Measurements from ENCODE around the gene ADRA2A. TPM values are rescaled to one million over a fixed set of nuclear protein-coding genes. Genes with fewer than 3 reads are reported as not detected.

The ADRA2A gene
- polyA plus RNA-seq, result 0.01 TPM in 1 of 3 replicates, not detected in the others
- polyA plus RNA-seq (2011; ENCODE audit: low read depth), result not detected
- polyA plus RNA-seq (2011; cell fraction: cytosol; rRNA removed), result not detected in 2 replicates
- polyA plus RNA-seq (2011; cell fraction: nucleus; rRNA removed), result 0.07 TPM in 1 of 2 replicates, not detected in the other
- polyA plus RNA-seq (2012; ENCODE audit: low replicate concordance), result not detected in 2 replicates
- not detected in 3 replicates for polyA minus RNA-seq
- polyA minus RNA-seq (2011; cell fraction: cytosol; rRNA and poly(A)+ RNA removed), result not detected
- 0.11 TPM in 1 of 2 replicates, not detected in the other for polyA minus RNA-seq (2011; cell fraction: nucleus; rRNA and poly(A)+ RNA removed)

- H3K27ac ChIP-seq (ENCODE audit: control insufficient read depth, insufficient read depth, low read length), result no peak within 1 kb of the TSS
- dilution Hi-C loops (cut with MboI; ENCODE audit: extremely low pct_ligation_motif_present, low sequenced_read_pairs), result no loop called here
- H3K9me1 ChIP-seq (ENCODE audit: control insufficient read depth, extremely low read depth, insufficient read depth, low read length), result no peaks in the 10 kb centered on the region
- H2AFZ ChIP-seq (ENCODE audit: control insufficient read depth, low read length), result peak within 1 kb of the TSS; percentile 54
- H3K36me3 ChIP-seq (ENCODE audit: control insufficient read depth in 2 of 2, extremely low read depth in 1 of 2, insufficient read depth in 2 of 2, low read length in 2 of 2), result no peaks in the 10 kb centered on the region
- H3K4me3 ChIP-seq (ENCODE audit: control insufficient read depth in 2 of 3, extremely low read depth in 1 of 3, insufficient read depth in 2 of 3, low read depth in 1 of 3, low read length in 3 of 3), result peak within 1 kb of the TSS; percentile 32 to 59 (median 57)
- no peak for FAIRE-seq
- H3K9ac ChIP-seq (ENCODE audit: control insufficient read depth, extremely low read depth, insufficient read depth, low read length), result no peak within 1 kb of the TSS
- no peaks in the 10 kb centered on the region for H3K4me1 ChIP-seq (ENCODE audit: control insufficient read depth, extremely low read depth, insufficient read depth, low read length)
- peak; percentile 19 for TF ChIP-seq EZH2 (IDR thresholded peaks at IDR 0.05; ENCODE audit: low read length)
- TF ChIP-seq, protein P1, sequence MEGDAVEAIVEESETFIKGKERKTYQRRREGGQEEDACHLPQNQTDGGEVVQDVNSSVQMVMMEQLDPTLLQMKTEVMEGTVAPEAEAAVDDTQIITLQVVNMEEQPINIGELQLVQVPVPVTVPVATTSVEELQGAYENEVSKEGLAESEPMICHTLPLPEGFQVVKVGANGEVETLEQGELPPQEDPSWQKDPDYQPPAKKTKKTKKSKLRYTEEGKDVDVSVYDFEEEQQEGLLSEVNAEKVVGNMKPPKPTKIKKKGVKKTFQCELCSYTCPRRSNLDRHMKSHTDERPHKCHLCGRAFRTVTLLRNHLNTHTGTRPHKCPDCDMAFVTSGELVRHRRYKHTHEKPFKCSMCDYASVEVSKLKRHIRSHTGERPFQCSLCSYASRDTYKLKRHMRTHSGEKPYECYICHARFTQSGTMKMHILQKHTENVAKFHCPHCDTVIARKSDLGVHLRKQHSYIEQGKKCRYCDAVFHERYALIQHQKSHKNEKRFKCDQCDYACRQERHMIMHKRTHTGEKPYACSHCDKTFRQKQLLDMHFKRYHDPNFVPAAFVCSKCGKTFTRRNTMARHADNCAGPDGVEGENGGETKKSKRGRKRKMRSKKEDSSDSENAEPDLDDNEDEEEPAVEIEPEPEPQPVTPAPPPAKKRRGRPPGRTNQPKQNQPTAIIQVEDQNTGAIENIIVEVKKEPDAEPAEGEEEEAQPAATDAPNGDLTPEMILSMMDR (optimal IDR thresholded peaks at IDR 0.05 in 1 of 3, IDR thresholded peaks at IDR 0.05 in 1 of 3, conservative IDR thresholded peaks at IDR 0.05 in 1 of 3; ENCODE audit: extremely low read depth in 1 of 3, insufficient read depth in 2 of 3, low read length in 3 of 3), result peak in 1 of 3 experiments; percentile 3
- H3K9me3 ChIP-seq (ENCODE audit: control insufficient read depth, low read depth, low read length), result peaks cover 5% of the 10 kb centered on the region
- H3K27me3 ChIP-seq (ENCODE audit: control insufficient read depth, extremely low read depth, insufficient read depth, low read length), result peaks cover 59% of the 10 kb centered on the region
- peak within 1 kb of the TSS; percentile 77 for H3K4me2 ChIP-seq (ENCODE audit: control insufficient read depth, extremely low read depth, insufficient read depth, low read depth, low read length)
- no peak for DNase-seq (ENCODE audit: low read depth, low spot score)
- H3K79me2 ChIP-seq (ENCODE audit: control insufficient read depth, insufficient read depth, low read length), result no peaks in the 10 kb centered on the region
- no peaks in the 10 kb centered on the region for H4K20me1 ChIP-seq (ENCODE audit: control insufficient read depth, extremely low read depth, insufficient read depth, low read length)
These were observed at the start of gene ADRA2A for GRCh38 chr10:111076682-111077478. Gene ADRA2A (plus strand): TSS chr10:111077029. CDS start chr10:111077997, 968 bp downstream.

DNA sequence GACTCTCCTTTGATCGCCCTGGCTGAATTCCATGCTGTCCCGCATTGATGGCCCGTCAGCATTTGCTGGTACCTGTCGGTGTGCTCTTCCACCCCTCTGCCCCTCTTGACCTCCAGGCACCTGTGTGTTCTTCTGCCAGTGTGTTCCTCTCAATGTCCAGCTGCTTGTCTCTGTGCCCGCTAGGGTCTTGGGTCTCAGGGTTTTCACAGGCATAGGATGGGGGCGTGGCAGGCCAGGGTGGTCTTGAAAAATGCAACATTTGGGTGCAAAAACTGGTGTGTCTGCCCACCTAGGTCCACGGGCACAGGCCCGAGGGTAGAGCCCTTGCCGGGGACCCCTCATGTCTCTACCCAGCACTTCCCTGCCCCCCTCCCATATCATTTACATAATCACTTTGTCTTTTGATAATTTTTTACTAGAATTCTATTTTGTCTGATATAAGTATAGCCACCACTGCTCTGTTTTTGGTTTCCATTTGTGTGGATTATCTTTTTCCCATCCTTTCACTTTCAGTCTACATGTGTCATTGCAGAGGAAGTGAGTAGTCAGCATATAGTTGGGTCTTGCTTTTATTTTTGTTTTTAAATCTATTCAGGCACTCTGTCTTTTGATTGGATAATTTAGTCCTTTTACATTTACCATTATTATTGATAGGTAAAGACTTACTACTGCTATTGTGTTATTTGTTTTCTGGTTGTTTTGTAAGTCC lies 46.6 kb upstream of the ADRA2A start:
- dilution Hi-C loops (cut with MboI; ENCODE audit: extremely low pct_ligation_motif_present, low sequenced_read_pairs), result no loop called here
- no peak for DNase-seq (ENCODE audit: low read depth, low spot score)
- FAIRE-seq, result no peak

More for the DNA sequence above, 46.6 kb upstream of the ADRA2A start:
- H4K20me1 ChIP-seq (ENCODE audit: control insufficient read depth, extremely low read depth, insufficient read depth, low read length), result no peaks in the 10 kb centered on the region
- H3K27ac ChIP-seq (ENCODE audit: control insufficient read depth, insufficient read depth, low read length), result no peak overlapping the region
- H3K27me3 ChIP-seq (ENCODE audit: control insufficient read depth, extremely low read depth, insufficient read depth, low read length), result no peaks in the 10 kb centered on the region
- H3K4me2 ChIP-seq (ENCODE audit: control insufficient read depth, extremely low read depth, insufficient read depth, low read depth, low read length), result no peak overlapping the region
- peaks cover 0 to 3% of the 10 kb centered on the region in 2 experiments for H3K36me3 ChIP-seq (ENCODE audit: control insufficient read depth in 2 of 2, extremely low read depth in 1 of 2, insufficient read depth in 2 of 2, low read length in 2 of 2)
- H3K9ac ChIP-seq (ENCODE audit: control insufficient read depth, extremely low read depth, insufficient read depth, low read length), result no peak overlapping the region
- no peaks in the 10 kb centered on the region for H3K9me1 ChIP-seq (ENCODE audit: control insufficient read depth, extremely low read depth, insufficient read depth, low read length)
- no peak for TF ChIP-seq EZH2 (IDR thresholded peaks at IDR 0.05; ENCODE audit: low read length)
- TF ChIP-seq, protein P1 (optimal IDR thresholded peaks at IDR 0.05 in 1 of 3, IDR thresholded peaks at IDR 0.05 in 1 of 3, conservative IDR thresholded peaks at IDR 0.05 in 1 of 3; ENCODE audit: extremely low read depth in 1 of 3, insufficient read depth in 2 of 3, low read length in 3 of 3), result no peak
- H3K4me1 ChIP-seq (ENCODE audit: control insufficient read depth, extremely low read depth, insufficient read depth, low read length), result peaks cover 7% of the 10 kb centered on the region
- no peaks in the 10 kb centered on the region for H3K79me2 ChIP-seq (ENCODE audit: control insufficient read depth, insufficient read depth, low read length)
- H3K9me3 ChIP-seq (ENCODE audit: control insufficient read depth, low read depth, low read length), result no peaks in the 10 kb centered on the region
- H3K4me3 ChIP-seq (ENCODE audit: control insufficient read depth in 2 of 3, extremely low read depth in 1 of 3, insufficient read depth in 2 of 3, low read depth in 1 of 3, low read length in 3 of 3), result no peak overlapping the region
- no peak overlapping the region for H2AFZ ChIP-seq (ENCODE audit: control insufficient read depth, low read length)
